ENCODE measurements around the gene SASH1.

SASH1 gene

GRCh38 chr6:148457843-148458159, 115.2 kb downstream of the SASH1 start:
- Histone ChIP-seq H3K4me1 (ENCODE audit: insufficient read depth, low read length) (no peaks in the 10 kb centered on the region), H3K4me2 (ENCODE audit: insufficient read depth, low read length) (no peak overlapping the region), H3K9me3 (ENCODE audit: insufficient read depth, low read length, severe bottlenecking) (no peaks in the 10 kb centered on the region), H3K4me3 (ENCODE audit: low read depth in 1 of 2, low read length in 2 of 2) (no peak overlapping the region), H3K27ac (ENCODE audit: low read length) (no peak overlapping the region), H3K27me3 (ENCODE audit: insufficient read depth, low read length, poor library complexity) (peaks cover 18% of the 10 kb centered on the region), H3K36me3 (ENCODE audit: insufficient read depth, low read length) (no peaks in the 10 kb centered on the region), H3K9ac (ENCODE audit: low read depth, low read length) (no peak overlapping the region), H3K79me2 (ENCODE audit: insufficient read depth, low read length) (no peaks in the 10 kb centered on the region), H4K20me1 (ENCODE audit: insufficient read depth, low read length) (peaks cover 2% of the 10 kb centered on the region), H2AFZ (ENCODE audit: low read depth, low read length) (no peak overlapping the region)
- no peak for TF ChIP-seq EZH2 (IDR thresholded peaks at IDR 0.05; ENCODE audit: borderline replicate concordance, low read depth, low read length, severe bottlenecking)
- TF ChIP-seq CTCF (IDR thresholded peaks at IDR 0.05; ENCODE audit: borderline replicate concordance, extremely low read depth, low read length, poor library complexity, severe bottlenecking), result no peak
- DNase-seq, result no peak
- ATAC-seq (ENCODE audit: insufficient read depth, low read depth), result no peak

DNA sequence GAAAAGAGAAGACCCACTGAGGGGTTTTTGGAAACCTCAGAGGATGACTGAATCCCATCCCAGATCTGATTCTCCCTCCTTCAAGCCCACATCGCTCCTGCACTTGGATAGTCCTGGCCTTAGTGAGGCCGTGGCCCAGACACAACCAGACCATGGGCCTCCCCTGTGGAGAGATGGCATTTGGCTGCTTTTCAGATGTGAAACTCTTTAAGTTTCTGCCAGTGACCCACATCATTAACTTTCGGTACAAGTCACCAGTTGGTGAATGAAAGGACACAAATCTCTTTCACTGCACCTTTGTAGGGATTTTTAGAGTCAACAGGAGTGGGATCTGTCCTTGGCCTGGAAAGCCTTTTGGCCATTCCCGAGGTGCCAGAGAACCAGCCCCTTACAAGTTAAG, 116.6 kb downstream of the SASH1 start:
- Histone ChIP-seq H4K20me1 (ENCODE audit: insufficient read depth, low read length) (no peaks in the 10 kb centered on the region; the same call in 1 of the 2 replicates), H3K27me3 (ENCODE audit: insufficient read depth, low read length, poor library complexity) (peaks cover 13% of the 10 kb centered on the region), H3K79me2 (ENCODE audit: insufficient read depth, low read length) (no peaks in the 10 kb centered on the region), H3K4me1 (ENCODE audit: insufficient read depth, low read length) (no peaks in the 10 kb centered on the region), H3K9me3 (ENCODE audit: insufficient read depth, low read length, severe bottlenecking) (no peaks in the 10 kb centered on the region), H2AFZ (ENCODE audit: low read depth, low read length) (no peak overlapping the region), H3K36me3 (ENCODE audit: insufficient read depth, low read length) (no peaks in the 10 kb centered on the region), H3K4me3 (ENCODE audit: low read depth in 1 of 2, low read length in 2 of 2) (no peak overlapping the region), H3K27ac (ENCODE audit: low read length) (no peak overlapping the region), H3K9ac (ENCODE audit: low read depth, low read length) (no peak overlapping the region), H3K4me2 (ENCODE audit: insufficient read depth, low read length) (no peak overlapping the region)
- ATAC-seq (ENCODE audit: insufficient read depth, low read depth) (no peak), DNase-seq (no peak)
- TF ChIP-seq EZH2 (IDR thresholded peaks at IDR 0.05; ENCODE audit: borderline replicate concordance, low read depth, low read length, severe bottlenecking) (no peak), CTCF (IDR thresholded peaks at IDR 0.05; ENCODE audit: borderline replicate concordance, extremely low read depth, low read length, poor library complexity, severe bottlenecking) (no peak)

DNA sequence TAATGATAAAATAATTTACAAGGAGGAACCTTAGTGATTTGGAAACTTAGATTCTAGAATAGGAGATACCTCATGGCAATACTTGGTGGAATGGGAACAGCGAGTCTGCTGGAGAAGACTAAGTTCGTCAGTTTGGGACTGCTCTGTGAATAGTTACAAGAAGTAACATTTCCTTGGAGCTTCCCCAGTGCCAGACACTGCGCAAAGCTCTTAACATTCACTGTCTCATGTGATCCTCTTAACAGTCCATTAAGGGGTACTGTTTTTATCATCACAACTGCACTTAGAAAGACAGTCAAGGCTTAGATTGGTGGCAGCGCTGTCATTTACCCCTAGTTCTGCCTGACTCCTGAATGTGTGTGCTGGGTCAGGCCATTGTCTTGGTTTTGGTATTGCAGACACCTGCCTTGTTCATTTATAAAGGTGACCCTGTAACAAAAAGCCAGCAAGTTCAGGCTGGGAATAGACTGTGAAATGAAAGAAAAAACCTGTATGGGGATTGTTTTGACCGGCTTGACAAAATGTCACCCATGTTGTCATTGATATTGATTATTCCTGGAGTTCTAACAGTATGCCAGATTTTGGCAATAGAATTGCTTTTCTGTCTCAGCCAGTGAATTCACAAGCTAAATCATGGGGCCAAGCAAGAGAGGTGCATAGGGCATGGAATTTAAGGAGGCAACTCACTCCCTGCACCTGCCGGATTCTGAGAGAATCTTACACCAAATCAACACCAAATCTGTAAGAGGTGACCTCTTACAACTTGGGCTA, 118.4 kb downstream of the SASH1 start:
- ATAC-seq (ENCODE audit: insufficient read depth, low read depth) (no peak), DNase-seq (no peak)
- no peak overlapping the region for H3K27ac ChIP-seq (ENCODE audit: low read length)

More for the DNA sequence above, 118.4 kb downstream of the SASH1 start:
- Histone ChIP-seq H2AFZ (ENCODE audit: low read depth, low read length) (no peak overlapping the region), H3K9me3 (ENCODE audit: insufficient read depth, low read length, severe bottlenecking) (no peaks in the 10 kb centered on the region), H3K79me2 (ENCODE audit: insufficient read depth, low read length) (no peaks in the 10 kb centered on the region), H3K4me3 (ENCODE audit: low read depth in 1 of 2, low read length in 2 of 2) (no peak overlapping the region), H3K4me1 (ENCODE audit: insufficient read depth, low read length) (no peaks in the 10 kb centered on the region), H3K27me3 (ENCODE audit: insufficient read depth, low read length, poor library complexity) (peaks cover 13% of the 10 kb centered on the region), H3K9ac (ENCODE audit: low read depth, low read length) (no peak overlapping the region), H3K4me2 (ENCODE audit: insufficient read depth, low read length) (no peak overlapping the region), H4K20me1 (ENCODE audit: insufficient read depth, low read length) (no peaks in the 10 kb centered on the region), H3K36me3 (ENCODE audit: insufficient read depth, low read length) (no peaks in the 10 kb centered on the region)
- TF ChIP-seq CTCF (IDR thresholded peaks at IDR 0.05; ENCODE audit: borderline replicate concordance, extremely low read depth, low read length, poor library complexity, severe bottlenecking), result no peak
- TF ChIP-seq EZH2 (IDR thresholded peaks at IDR 0.05; ENCODE audit: borderline replicate concordance, low read depth, low read length, severe bottlenecking), result no peak
